ENCODE measurements around the gene EDAR.

DNA sequence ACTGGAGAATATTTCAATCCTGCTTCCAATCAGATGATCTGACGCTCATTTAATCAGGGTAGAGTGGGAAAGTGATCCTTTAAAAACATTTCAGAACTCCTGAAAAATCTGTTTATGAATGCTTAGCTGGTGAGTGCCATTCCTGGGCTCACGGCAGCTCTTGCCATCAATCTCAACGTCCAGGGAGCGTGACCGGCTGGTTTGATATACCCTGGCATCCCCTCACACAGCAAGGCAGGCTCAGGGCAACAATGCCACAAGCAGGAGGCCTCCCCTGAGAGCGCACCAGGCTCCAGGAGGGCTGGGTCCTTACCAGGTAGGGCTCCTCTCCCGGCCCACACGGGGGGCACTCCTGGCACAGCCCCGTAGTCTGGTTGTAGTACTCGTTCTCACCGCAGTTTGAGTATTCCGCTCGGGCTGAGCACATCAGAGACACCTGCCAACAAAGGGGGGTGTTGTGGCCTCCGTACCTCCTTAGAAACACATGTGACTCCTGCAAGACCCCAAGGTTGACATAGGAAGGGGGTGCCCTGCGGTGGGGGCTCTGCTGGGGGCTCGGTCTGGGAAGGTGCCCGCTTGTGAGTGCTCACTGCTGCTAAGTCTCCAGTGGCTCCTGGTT, 59.1 kb downstream of the EDAR start:
- TF ChIP-seq, protein P1, sequence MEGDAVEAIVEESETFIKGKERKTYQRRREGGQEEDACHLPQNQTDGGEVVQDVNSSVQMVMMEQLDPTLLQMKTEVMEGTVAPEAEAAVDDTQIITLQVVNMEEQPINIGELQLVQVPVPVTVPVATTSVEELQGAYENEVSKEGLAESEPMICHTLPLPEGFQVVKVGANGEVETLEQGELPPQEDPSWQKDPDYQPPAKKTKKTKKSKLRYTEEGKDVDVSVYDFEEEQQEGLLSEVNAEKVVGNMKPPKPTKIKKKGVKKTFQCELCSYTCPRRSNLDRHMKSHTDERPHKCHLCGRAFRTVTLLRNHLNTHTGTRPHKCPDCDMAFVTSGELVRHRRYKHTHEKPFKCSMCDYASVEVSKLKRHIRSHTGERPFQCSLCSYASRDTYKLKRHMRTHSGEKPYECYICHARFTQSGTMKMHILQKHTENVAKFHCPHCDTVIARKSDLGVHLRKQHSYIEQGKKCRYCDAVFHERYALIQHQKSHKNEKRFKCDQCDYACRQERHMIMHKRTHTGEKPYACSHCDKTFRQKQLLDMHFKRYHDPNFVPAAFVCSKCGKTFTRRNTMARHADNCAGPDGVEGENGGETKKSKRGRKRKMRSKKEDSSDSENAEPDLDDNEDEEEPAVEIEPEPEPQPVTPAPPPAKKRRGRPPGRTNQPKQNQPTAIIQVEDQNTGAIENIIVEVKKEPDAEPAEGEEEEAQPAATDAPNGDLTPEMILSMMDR (IDR thresholded peaks at IDR 0.05) = no peak
- TF ChIP-seq POLR2A (IDR thresholded peaks at IDR 0.05) = no peak

All from Peyer's patch (tissue), 4 donors.